Kidney (tissue), 14 donors: Measurements from ENCODE around the gene SOWAHA. TPM values are rescaled to one million over a fixed set of nuclear protein-coding genes. Genes with fewer than 3 reads are reported as not detected.

Source experiments
- DNase-seq, 5 donors: peaks; one replicate each; pipeline ENCODE4 v3.0.0-alpha.2; 2013 to 2020
- FAIRE-seq: peaks from 2 replicates; lab custom pipeline; 2012; peaks lifted over from hg19 to GRCh38; lab: Jason Lieb, UNC
- H3K27ac ChIP-seq, 2 donors: one replicate each; pipeline ENCODE4 v1.7.0; 2013; ENCODE audit warnings: low read depth in 2 of 2, low read length in 2 of 2, inconsistent platforms in 1 of 2
- H3K27me3 ChIP-seq: one replicate; pipeline ENCODE4 v1.7.1; 2013; ENCODE audit warnings: low read length, inconsistent platforms; ENCODE audit not compliant: control insufficient read depth, insufficient read depth
- H3K36me3 ChIP-seq, 3 donors: one replicate each; pipeline versions ENCODE4 v1.7.0 to v1.7.1; 2013; ENCODE audit warnings: low read length in 3 of 3, control low read depth in 1 of 3, inconsistent platforms in 1 of 3; ENCODE audit not compliant: insufficient read depth in 3 of 3, control insufficient read depth in 2 of 3
- H3K4me1 ChIP-seq, 3 donors: one replicate each; pipeline versions ENCODE4 v1.7.0 to v1.7.1; 2013; ENCODE audit warnings: low read length in 3 of 3, inconsistent platforms in 1 of 3, low read depth in 1 of 3; ENCODE audit not compliant: control insufficient read depth in 2 of 3, insufficient read depth in 2 of 3
- H3K4me3 ChIP-seq, 3 donors: one replicate each; pipeline versions ENCODE4 v1.7.0 to v1.8.1; 2013; ENCODE audit warnings: low read length in 3 of 3, control low read depth in 1 of 3, inconsistent platforms in 1 of 3
- H3K9ac ChIP-seq, 3 donors: one replicate each; pipeline versions ENCODE4 v1.7.0 to v1.7.1; 2013; ENCODE audit warnings: low read length in 3 of 3, control low read depth in 1 of 3, inconsistent platforms in 1 of 3
- H3K9me3 ChIP-seq, 3 donors: one replicate each; pipeline versions ENCODE4 v1.7.0 to v1.7.1; 2013; ENCODE audit warnings: low read length in 3 of 3, control low read depth in 1 of 3, inconsistent platforms in 1 of 3; ENCODE audit not compliant: control insufficient read depth in 2 of 3, insufficient read depth in 1 of 3
- intact Hi-C: fragments of 100-400 bp; cut with DNase I; formaldehyde crosslinking; loops from one replicate; pipeline ENCODE4 v1.11.1; 2022
- polyA plus RNA-seq: library from polyadenylated mRNA; stranded (reverse); fragments of 350-450 nt; fragmentation: Illumina TruSeq; extraction: RNeasy Lipid Tissue Mini Kit (QIAGEN cat#74804); gene quantifications from one replicate; pipeline ENCODE4 v1.2.3, GENCODE V29; 2014; ENCODE audit warnings: low read depth, low replicate concordance; ENCODE audit not compliant: insufficient read depth
- total RNA-seq: library from RNA; stranded (reverse); fragmentation: NEBNext Ultra II Directional; extraction: Animal tissue kit (Norgen Biotek cat#: 25700); gene quantifications from one replicate; pipeline ENCODE4 v1.2.1, GENCODE V29; 2021
- TF ChIP-seq, protein P1 (sequence below): IDR thresholded peaks from 3 replicates; pipeline ENCODE4 v1.5.1; 2012; ENCODE audit warnings: mild to moderate bottlenecking, moderate library complexity, borderline replicate concordance; ENCODE audit not compliant: insufficient read depth; ENCODE audit errors: extremely low read depth
- donor health status: control.
- donor health status: control.
- donor health status: control.
- donor health status: control.
- donor health status: control.
- donor health status: DM: yes; HTN: yes; CAD: no.
- donor health status: Normal renal cell carcinoma (clear cell type).

The SOWAHA gene
- total and polyA plus RNA-seq, 2 donors from 2014 or later, result 4.1 to 7.1 TPM

DNA sequence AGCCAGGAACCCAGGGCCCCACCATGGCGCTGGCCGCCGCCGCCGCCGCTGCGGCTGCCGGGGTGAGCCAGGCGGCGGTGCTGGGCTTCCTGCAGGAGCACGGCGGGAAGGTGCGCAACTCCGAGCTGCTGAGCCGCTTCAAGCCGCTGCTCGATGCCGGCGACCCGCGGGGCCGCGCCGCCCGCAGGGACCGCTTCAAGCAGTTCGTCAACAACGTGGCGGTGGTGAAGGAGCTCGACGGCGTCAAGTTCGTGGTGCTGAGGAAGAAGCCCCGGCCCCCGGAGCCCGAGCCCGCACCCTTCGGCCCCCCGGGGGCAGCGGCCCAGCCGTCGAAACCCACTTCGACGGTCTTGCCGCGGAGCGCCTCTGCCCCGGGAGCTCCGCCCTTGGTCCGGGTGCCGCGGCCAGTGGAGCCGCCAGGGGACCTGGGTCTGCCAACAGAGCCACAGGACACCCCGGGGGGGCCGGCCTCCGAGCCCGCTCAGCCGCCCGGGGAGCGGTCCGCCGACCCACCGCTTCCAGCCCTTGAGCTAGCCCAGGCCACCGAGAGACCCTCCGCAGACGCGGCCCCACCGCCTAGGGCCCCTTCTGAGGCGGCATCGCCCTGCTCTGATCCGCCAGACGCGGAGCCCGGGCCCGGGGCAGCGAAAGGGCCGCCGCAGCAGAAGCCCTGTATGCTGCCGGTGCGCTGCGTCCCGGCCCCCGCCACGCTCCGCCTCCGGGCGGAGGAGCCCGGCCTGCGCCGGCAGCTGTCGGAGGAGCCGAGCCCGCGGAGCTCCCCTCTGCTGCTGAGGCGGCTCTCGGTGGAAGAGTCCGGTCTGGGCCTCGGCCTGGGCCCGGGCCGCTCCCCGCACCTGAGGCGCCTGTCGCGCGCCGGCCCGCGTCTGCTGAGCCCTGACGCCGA lies 749 bp downstream of the SOWAHA start:
- H3K27ac ChIP-seq, result peak overlapping the region; percentile 32 to 76
- intact Hi-C loops, result no loop called here
- no peaks in the 10 kb centered on the region for H3K9me3 ChIP-seq
- no peaks in the 10 kb centered on the region for H3K36me3 ChIP-seq
- peak; percentile 53 to 78 (median 58) for DNase-seq
- peak overlapping the region in 1 of 3 donors; percentile 56 for H3K4me3 ChIP-seq
- peaks cover 0 to 2% (median 0%) of the 10 kb centered on the region in 3 donors for H3K4me1 ChIP-seq
- TF ChIP-seq, protein P1, sequence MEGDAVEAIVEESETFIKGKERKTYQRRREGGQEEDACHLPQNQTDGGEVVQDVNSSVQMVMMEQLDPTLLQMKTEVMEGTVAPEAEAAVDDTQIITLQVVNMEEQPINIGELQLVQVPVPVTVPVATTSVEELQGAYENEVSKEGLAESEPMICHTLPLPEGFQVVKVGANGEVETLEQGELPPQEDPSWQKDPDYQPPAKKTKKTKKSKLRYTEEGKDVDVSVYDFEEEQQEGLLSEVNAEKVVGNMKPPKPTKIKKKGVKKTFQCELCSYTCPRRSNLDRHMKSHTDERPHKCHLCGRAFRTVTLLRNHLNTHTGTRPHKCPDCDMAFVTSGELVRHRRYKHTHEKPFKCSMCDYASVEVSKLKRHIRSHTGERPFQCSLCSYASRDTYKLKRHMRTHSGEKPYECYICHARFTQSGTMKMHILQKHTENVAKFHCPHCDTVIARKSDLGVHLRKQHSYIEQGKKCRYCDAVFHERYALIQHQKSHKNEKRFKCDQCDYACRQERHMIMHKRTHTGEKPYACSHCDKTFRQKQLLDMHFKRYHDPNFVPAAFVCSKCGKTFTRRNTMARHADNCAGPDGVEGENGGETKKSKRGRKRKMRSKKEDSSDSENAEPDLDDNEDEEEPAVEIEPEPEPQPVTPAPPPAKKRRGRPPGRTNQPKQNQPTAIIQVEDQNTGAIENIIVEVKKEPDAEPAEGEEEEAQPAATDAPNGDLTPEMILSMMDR, result no peak
- no peak for FAIRE-seq
- H3K9ac ChIP-seq, result peak overlapping the region in 1 of 3 donors; percentile 34
- H3K27me3 ChIP-seq, result peaks cover 13% of the 10 kb centered on the region

DNA sequence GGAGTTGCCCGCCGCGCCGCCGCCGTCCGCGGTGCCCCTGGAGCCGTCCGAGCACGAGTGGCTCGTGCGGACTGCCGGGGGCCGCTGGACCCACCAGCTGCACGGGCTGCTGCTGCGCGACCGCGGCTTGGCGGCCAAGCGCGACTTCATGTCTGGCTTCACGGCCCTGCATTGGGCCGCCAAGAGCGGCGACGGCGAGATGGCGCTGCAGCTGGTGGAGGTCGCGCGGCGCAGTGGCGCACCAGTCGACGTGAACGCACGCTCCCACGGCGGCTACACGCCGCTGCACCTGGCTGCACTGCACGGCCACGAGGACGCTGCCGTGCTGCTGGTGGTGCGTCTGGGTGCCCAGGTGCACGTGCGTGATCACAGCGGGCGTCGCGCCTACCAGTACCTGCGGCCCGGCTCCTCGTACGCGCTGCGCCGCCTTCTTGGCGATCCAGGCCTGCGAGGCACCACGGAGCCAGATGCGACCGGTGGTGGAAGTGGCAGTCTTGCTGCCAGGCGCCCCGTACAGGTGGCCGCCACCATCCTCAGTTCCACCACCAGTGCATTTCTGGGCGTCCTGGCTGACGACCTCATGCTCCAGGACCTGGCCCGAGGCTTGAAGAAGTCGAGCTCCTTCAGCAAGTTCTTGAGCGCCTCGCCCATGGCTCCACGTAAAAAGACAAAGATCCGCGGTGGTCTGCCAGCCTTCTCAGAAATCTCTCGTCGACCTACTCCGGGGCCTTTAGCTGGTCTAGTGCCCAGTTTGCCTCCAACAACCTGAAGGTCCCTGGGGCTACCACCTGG lies 1.6 kb downstream of the SOWAHA start:
- H3K4me3 ChIP-seq, result no peak overlapping the region
- TF ChIP-seq, protein P1, result no peak
- DNase-seq (peak in 2 of 5 donors; percentile 60 to 73), FAIRE-seq (no peak)
- no peaks in the 10 kb centered on the region for H3K9me3 ChIP-seq
- no peak overlapping the region for H3K9ac ChIP-seq
- H3K36me3 ChIP-seq, result no peaks in the 10 kb centered on the region
- intact Hi-C loops, result no loop called here
- H3K27me3 ChIP-seq, result peaks cover 13% of the 10 kb centered on the region
- no peak overlapping the region for H3K27ac ChIP-seq
- H3K4me1 ChIP-seq, result peaks cover 0 to 2% (median 0%) of the 10 kb centered on the region in 3 donors

DNA sequence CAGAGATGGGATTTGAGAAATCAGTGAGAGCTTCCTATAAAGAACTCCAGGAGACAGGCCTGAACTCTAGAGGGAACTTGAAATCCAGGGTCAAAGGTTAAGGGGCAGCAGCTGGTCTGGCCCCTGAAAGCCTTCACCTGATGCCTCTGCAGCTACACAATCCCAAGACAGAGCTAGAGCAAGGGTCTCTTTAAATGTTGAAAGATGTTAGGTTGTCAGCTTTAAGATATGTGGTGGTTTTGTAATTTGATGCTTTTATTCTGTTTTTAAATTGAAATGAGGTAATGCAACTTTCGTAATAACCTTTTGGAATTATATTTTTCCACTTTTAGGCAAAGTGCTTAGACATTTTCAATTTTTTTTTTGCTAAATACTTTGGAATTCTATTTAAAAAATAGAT lies 2.4 kb downstream of the SOWAHA start:
- no peak overlapping the region for H3K9ac ChIP-seq
- H3K4me1 ChIP-seq, result peaks cover 0 to 2% (median 0%) of the 10 kb centered on the region in 3 donors
- H3K4me3 ChIP-seq, result no peak overlapping the region
- FAIRE-seq, result no peak
- peaks cover 13% of the 10 kb centered on the region for H3K27me3 ChIP-seq
- no peaks in the 10 kb centered on the region for H3K36me3 ChIP-seq
- TF ChIP-seq, protein P1, result no peak
- DNase-seq, result no peak
- no peak overlapping the region for H3K27ac ChIP-seq
- intact Hi-C loops, result no loop called here
- no peaks in the 10 kb centered on the region for H3K9me3 ChIP-seq
